Lower leg skin (tissue), 3 donors: ENCODE data around the gene OR5M11.
"Not testable (repeated sequence)": the region's sequence is repeated elsewhere in the genome, so short reads cannot be mapped to it uniquely, and the experiment has no call there.

Experiments used
- POLR2A ChIP-seq, 2 donors: fragments of 450-650 bp; IDR thresholded peaks; one replicate each; pipeline ENCODE4 v1.6.1; 2016 to 2017; ENCODE audit warnings: antibody characterized with exemption in 2 of 2, mild to moderate bottlenecking in 1 of 2, moderate library complexity in 1 of 2
- TF ChIP-seq, protein P1 (sequence below), 3 donors: fragments of 450-650 bp; IDR thresholded peaks; one replicate each; pipeline ENCODE4 v1.5.1; 2016; ENCODE audit warnings: antibody characterized with exemption in 3 of 3, mild to moderate bottlenecking in 3 of 3, moderate library complexity in 2 of 3

GRCh38 chr11:56554691-56555090 lies 11.6 kb upstream of the OR5M11 start:
- TF ChIP-seq, protein P1, sequence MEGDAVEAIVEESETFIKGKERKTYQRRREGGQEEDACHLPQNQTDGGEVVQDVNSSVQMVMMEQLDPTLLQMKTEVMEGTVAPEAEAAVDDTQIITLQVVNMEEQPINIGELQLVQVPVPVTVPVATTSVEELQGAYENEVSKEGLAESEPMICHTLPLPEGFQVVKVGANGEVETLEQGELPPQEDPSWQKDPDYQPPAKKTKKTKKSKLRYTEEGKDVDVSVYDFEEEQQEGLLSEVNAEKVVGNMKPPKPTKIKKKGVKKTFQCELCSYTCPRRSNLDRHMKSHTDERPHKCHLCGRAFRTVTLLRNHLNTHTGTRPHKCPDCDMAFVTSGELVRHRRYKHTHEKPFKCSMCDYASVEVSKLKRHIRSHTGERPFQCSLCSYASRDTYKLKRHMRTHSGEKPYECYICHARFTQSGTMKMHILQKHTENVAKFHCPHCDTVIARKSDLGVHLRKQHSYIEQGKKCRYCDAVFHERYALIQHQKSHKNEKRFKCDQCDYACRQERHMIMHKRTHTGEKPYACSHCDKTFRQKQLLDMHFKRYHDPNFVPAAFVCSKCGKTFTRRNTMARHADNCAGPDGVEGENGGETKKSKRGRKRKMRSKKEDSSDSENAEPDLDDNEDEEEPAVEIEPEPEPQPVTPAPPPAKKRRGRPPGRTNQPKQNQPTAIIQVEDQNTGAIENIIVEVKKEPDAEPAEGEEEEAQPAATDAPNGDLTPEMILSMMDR (IDR thresholded peaks at IDR 0.05) = not testable (repeated sequence)
- TF ChIP-seq POLR2A (IDR thresholded peaks at IDR 0.05) = not testable (repeated sequence)
